DND-41 (cell line): Measurements from ENCODE around the gene PRELID3B.

Experiments
- CTCF ChIP-seq: IDR thresholded peaks from 2 replicates; pipeline ENCODE4 v1.5.1; 2012; ENCODE audit warnings: borderline replicate concordance, low read length, moderate library complexity, mild to moderate bottlenecking; ENCODE audit not compliant: poor library complexity, severe bottlenecking; ENCODE audit errors: extremely low read depth
- EZH2 ChIP-seq: IDR thresholded peaks from 3 replicates; pipeline ENCODE4 v1.6.1; 2012; ENCODE audit warnings: borderline replicate concordance, low read depth, mild to moderate bottlenecking, moderate library complexity, low read length, inconsistent platforms; ENCODE audit not compliant: severe bottlenecking

GRCh38 chr20:59040667-59041066 is 1.9 kb downstream of the PRELID3B start:
- TF ChIP-seq CTCF (no peak), EZH2 (no peak)
